ENCODE data around the gene TMC1. TPM values are rescaled to one million over a fixed set of nuclear protein-coding genes. Genes with fewer than 3 reads are reported as not detected.

TMC1 gene
- total and polyA plus RNA-seq, 2 of the 13 experiments (the other 11 are each of a cell fraction or from before 2014, with no cell fraction given): 0.02 to 0.03 TPM

- Histone ChIP-seq H2AFZ (ENCODE audit: low read length) (no peak overlapping the region), H3K4me2 (ENCODE audit: low read depth, low read length) (no peak overlapping the region), H3K4me1 (ENCODE audit: insufficient read depth, low read length) (peaks cover 20% of the 10 kb centered on the region; the same call in 1 of the 2 replicates), H4K20me1 (ENCODE audit: insufficient read depth, low read length) (no peaks in the 10 kb centered on the region), H3K9me3 (ENCODE audit: low read length) (no peaks in the 10 kb centered on the region), H3K9ac (ENCODE audit: insufficient read depth, low read depth, low read length) (no peak overlapping the region), H3K4me3 (replicated peaks in 1 of 3; ENCODE audit: insufficient read depth in 1 of 3, low read depth in 2 of 3, low read length in 3 of 3) (no peak overlapping the region), H3K36me3 (replicated peaks in 1 of 2; ENCODE audit: control insufficient read depth in 1 of 2, insufficient read depth in 2 of 2, low read length in 2 of 2) (no peaks in the 10 kb centered on the region), H3K27me3 (ENCODE audit: control insufficient read depth in 1 of 2, insufficient read depth in 2 of 2, low read length in 2 of 2) (peaks cover 0 to 6% of the 10 kb centered on the region in 2 experiments; a peak in 1 of 5 replicates), H3K27ac (ENCODE audit: extremely low read length, insufficient read depth, low read length) (no peak overlapping the region), H3K79me2 (ENCODE audit: insufficient read depth, low read length) (no peaks in the 10 kb centered on the region)
- DNase-seq (ENCODE audit: low spot score) (no peak), ATAC-seq (no peak), FAIRE-seq (no peak)
- WGBS (ENCODE audit: low lambda C conversion rate): 52% methylated on average over 3 of the region's 3 CpGs
- intact Hi-C loops (cut with micrococcal nuclease; ENCODE audit: unreplicated experiment) (no loop called here), in situ Hi-C loops (cut with HindIII; ENCODE audit: extremely low pct_ligation_motif_present, low pct_unique_long_range_greater_than_20kb) (loop anchor here (25.0 kb wide), 1 partner anchor 772 kb away; no protein-coding TSS in a partner anchor)
- ChIA-PET CTCF (ENCODE audit: low intra/inter-chr PET ratio, low total read pairs) (no interaction called here), POLR2A (no interaction called here)
- no TSS peak for BruUV-seq (replicated peaks)
- TF ChIP-seq FOXC1 (CRISPR knock-in tag; IDR thresholded peaks at IDR 0.05; ENCODE audit: borderline replicate concordance) (no peak), AKAP8 (CRISPR knock-in tag; IDR thresholded peaks at IDR 0.05) (no peak), CREM (IDR thresholded peaks at IDR 0.05) (no peak), CREM (CRISPR knock-in tag; IDR thresholded peaks at IDR 0.05) (no peak)
Measured at GRCh38 chr9:72809586-72809985, 288.2 kb downstream of the TMC1 start.

- no peak overlapping the region for H3K9ac ChIP-seq (ENCODE audit: insufficient read depth, low read depth, low read length)
- no peak overlapping the region for H3K4me3 ChIP-seq (replicated peaks in 1 of 3; ENCODE audit: insufficient read depth in 1 of 3, low read depth in 2 of 3, low read length in 3 of 3)
- WGBS (ENCODE audit: low lambda C conversion rate): 0% methylated on average over 2 of the region's 2 CpGs
- CTCF ChIA-PET (ENCODE audit: low intra/inter-chr PET ratio, low total read pairs): no interaction called here
- H4K20me1 ChIP-seq (ENCODE audit: insufficient read depth, low read length): no peaks in the 10 kb centered on the region
- intact Hi-C loops (cut with micrococcal nuclease; ENCODE audit: unreplicated experiment): no loop called here
- H3K27me3 ChIP-seq (ENCODE audit: control insufficient read depth in 1 of 2, insufficient read depth in 2 of 2, low read length in 2 of 2): peaks cover 0 to 6% of the 10 kb centered on the region in 2 experiments; a peak in 1 of 5 replicates
- peaks cover 20% of the 10 kb centered on the region; the same call in 1 of the 2 replicates for H3K4me1 ChIP-seq (ENCODE audit: insufficient read depth, low read length)
- no peak overlapping the region for H3K27ac ChIP-seq (ENCODE audit: extremely low read length, insufficient read depth, low read length)
- DNase-seq (ENCODE audit: low spot score): no peak
- H3K9me3 ChIP-seq (ENCODE audit: low read length): no peaks in the 10 kb centered on the region
- in situ Hi-C loops (cut with HindIII; ENCODE audit: extremely low pct_ligation_motif_present, low pct_unique_long_range_greater_than_20kb): loop anchor here (25.0 kb wide), 1 partner anchor 775 kb away; no protein-coding TSS in a partner anchor
- no peaks in the 10 kb centered on the region for H3K79me2 ChIP-seq (ENCODE audit: insufficient read depth, low read length)
- FAIRE-seq: no peak
- POLR2A ChIA-PET: no interaction called here
- no peaks in the 10 kb centered on the region for H3K36me3 ChIP-seq (replicated peaks in 1 of 2; ENCODE audit: control insufficient read depth in 1 of 2, insufficient read depth in 2 of 2, low read length in 2 of 2)
- no peak for ATAC-seq
- H2AFZ ChIP-seq (ENCODE audit: low read length): no peak overlapping the region
- no peak overlapping the region for H3K4me2 ChIP-seq (ENCODE audit: low read depth, low read length)
- no peak for TF ChIP-seq PAWR (CRISPR knock-in tag; IDR thresholded peaks at IDR 0.05; ENCODE audit: borderline replicate concordance)
- TF ChIP-seq, protein P1, sequence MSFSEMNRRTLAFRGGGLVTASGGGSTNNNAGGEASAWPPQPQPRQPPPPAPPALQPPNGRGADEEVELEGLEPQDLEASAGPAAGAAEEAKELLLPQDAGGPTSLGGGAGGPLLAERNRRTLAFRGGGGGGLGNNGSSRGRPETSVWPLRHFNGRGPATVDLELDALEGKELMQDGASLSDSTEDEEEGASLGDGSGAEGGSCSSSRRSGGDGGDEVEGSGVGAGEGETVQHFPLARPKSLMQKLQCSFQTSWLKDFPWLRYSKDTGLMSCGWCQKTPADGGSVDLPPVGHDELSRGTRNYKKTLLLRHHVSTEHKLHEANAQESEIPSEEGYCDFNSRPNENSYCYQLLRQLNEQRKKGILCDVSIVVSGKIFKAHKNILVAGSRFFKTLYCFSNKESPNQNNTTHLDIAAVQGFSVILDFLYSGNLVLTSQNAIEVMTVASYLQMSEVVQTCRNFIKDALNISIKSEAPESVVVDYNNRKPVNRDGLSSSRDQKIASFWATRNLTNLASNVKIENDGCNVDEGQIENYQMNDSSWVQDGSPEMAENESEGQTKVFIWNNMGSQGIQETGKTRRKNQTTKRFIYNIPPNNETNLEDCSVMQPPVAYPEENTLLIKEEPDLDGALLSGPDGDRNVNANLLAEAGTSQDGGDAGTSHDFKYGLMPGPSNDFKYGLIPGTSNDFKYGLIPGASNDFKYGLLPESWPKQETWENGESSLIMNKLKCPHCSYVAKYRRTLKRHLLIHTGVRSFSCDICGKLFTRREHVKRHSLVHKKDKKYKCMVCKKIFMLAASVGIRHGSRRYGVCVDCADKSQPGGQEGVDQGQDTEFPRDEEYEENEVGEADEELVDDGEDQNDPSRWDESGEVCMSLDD (CRISPR knock-in tag; IDR thresholded peaks at IDR 0.05; ENCODE audit: borderline replicate concordance): no peak
- TF ChIP-seq KDM1A (CRISPR knock-in tag; IDR thresholded peaks at IDR 0.05): no peak
- TF ChIP-seq GTF3A (CRISPR knock-in tag; conservative IDR thresholded peaks at IDR 0.05): no peak
- no peak for TF ChIP-seq ZC3H4 (CRISPR knock-in tag; IDR thresholded peaks at IDR 0.05; ENCODE audit: borderline replicate concordance)
- TF ChIP-seq SATB2 (CRISPR knock-in tag; IDR thresholded peaks at IDR 0.05): no peak
- TF ChIP-seq ZNF260 (CRISPR knock-in tag; IDR thresholded peaks at IDR 0.05; ENCODE audit: borderline replicate concordance, low read depth): no peak
- no TSS peak for BruUV-seq (replicated peaks)
Measured at GRCh38 chr9:72812559-72813111, 291.2 kb downstream of the TMC1 start.

Measured in HepG2 (cell line).